ENCODE results near the gene ADARB1.

The ADARB1 gene

GRCh38 chr21:45200581-45201296 is 126.4 kb downstream of the ADARB1 start:
- no peak overlapping the region for H3K27ac ChIP-seq
- TF ChIP-seq ZFX (IDR thresholded peaks at IDR 0.05; ENCODE audit: borderline replicate concordance), result no peak
- TF ChIP-seq CTCF (IDR thresholded peaks at IDR 0.05), result no peak

GRCh38 chr21:45202344-45202743 is 128.0 kb downstream of the ADARB1 start:
- H3K27ac ChIP-seq, result no peak overlapping the region
- TF ChIP-seq CTCF (IDR thresholded peaks at IDR 0.05), result no peak
- TF ChIP-seq ZFX (IDR thresholded peaks at IDR 0.05; ENCODE audit: borderline replicate concordance), result no peak

GRCh38 chr21:45202889-45203288 is 128.5 kb downstream of the ADARB1 start:
- H3K27ac ChIP-seq, result no peak overlapping the region
- no peak for TF ChIP-seq ZFX (IDR thresholded peaks at IDR 0.05; ENCODE audit: borderline replicate concordance)
- TF ChIP-seq CTCF (IDR thresholded peaks at IDR 0.05), result no peak

- no peak for TF ChIP-seq CTCF (IDR thresholded peaks at IDR 0.05)
- TF ChIP-seq ZFX (IDR thresholded peaks at IDR 0.05; ENCODE audit: borderline replicate concordance), result no peak
- no peak overlapping the region for H3K27ac ChIP-seq
These were observed 129.6 kb downstream of the ADARB1 start for GRCh38 chr21:45203983-45204382.

GRCh38 chr21:45204395-45204794 is 130.0 kb downstream of the ADARB1 start:
- TF ChIP-seq CTCF (IDR thresholded peaks at IDR 0.05) (no peak), ZFX (IDR thresholded peaks at IDR 0.05; ENCODE audit: borderline replicate concordance) (no peak)

GRCh38 chr21:45207839-45208626 is 133.7 kb downstream of the ADARB1 start:
- no peak for TF ChIP-seq ZFX (IDR thresholded peaks at IDR 0.05; ENCODE audit: borderline replicate concordance)
- no peak for TF ChIP-seq CTCF (IDR thresholded peaks at IDR 0.05)
- no peak overlapping the region for H3K27ac ChIP-seq

More at GRCh38 chr21:45204395-45204794, 130.0 kb downstream of the ADARB1 start:
- no peak overlapping the region for H3K27ac ChIP-seq

- no peak overlapping the region for H3K27ac ChIP-seq
- no peak for TF ChIP-seq ZFX (IDR thresholded peaks at IDR 0.05; ENCODE audit: borderline replicate concordance)
- TF ChIP-seq CTCF (IDR thresholded peaks at IDR 0.05), result no peak
These were observed 134.2 kb downstream of the ADARB1 start for GRCh38 chr21:45208627-45208951.

Data from 22Rv1 (cell line).